ENCODE measurements around the gene CDK1. TPM values are rescaled to one million over a fixed set of nuclear protein-coding genes. Genes with fewer than 3 reads are reported as not detected.

Gene CDK1
- 337 and 365 TPM in 2 replicates for total RNA-seq (2014; rRNA removed; shearing (Covaris generic))

- peak; percentile 98 for DNase-seq (ENCODE audit: low spot score)
- in situ Hi-C loops (cut with HindIII; ENCODE audit: low sequenced_read_pairs) = loop anchor here (25.0 kb wide), 1 partner anchor 341 kb away; no protein-coding TSS in a partner anchor
Observed at GRCh38 chr10:60778214-60778970, at the start of gene CDK1. TSS of gene CDK1 (plus strand) at chr10:60778478. CDS start at chr10:60780166, 1,688 bp downstream.

DNA sequence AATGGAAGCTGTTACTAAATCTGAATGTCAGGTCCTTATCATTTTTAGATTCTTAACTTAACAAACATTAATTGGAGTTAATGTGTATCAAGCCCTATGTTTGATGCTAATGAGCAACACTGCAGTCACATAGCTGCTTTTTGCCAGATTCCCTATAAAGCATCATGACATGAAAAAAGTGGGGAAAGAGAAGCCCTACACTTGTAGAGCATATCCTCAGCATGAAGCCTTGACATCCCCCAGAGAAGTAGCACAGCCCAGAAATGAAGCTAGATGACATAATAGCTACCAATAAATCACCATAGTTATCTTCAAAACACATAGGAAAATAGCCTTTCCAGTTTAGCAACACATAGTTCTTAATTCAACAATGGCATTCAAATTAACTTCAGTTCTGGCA lies 49.2 kb upstream of the CDK1 start:
- no peak for DNase-seq (ENCODE audit: low spot score)
- in situ Hi-C loops (cut with HindIII; ENCODE audit: low sequenced_read_pairs) = no loop called here

GRCh38 chr10:60731134-60731885 lies 47.0 kb upstream of the CDK1 start:
- in situ Hi-C loops (cut with HindIII; ENCODE audit: low sequenced_read_pairs) = no loop called here
- DNase-seq (ENCODE audit: low spot score) = no peak

- no peak for DNase-seq (ENCODE audit: low spot score)
- in situ Hi-C loops (cut with HindIII; ENCODE audit: low sequenced_read_pairs) = no loop called here
Observed at GRCh38 chr10:60732198-60732806, 46.0 kb upstream of the CDK1 start.

GRCh38 chr10:60732807-60733516 lies 45.3 kb upstream of the CDK1 start:
- in situ Hi-C loops (cut with HindIII; ENCODE audit: low sequenced_read_pairs) = no loop called here
- DNase-seq (ENCODE audit: low spot score) = no peak

- in situ Hi-C loops (cut with HindIII; ENCODE audit: low sequenced_read_pairs) = no loop called here
- no peak for DNase-seq (ENCODE audit: low spot score)
Observed at GRCh38 chr10:60733517-60733822, 44.8 kb upstream of the CDK1 start.

DNA sequence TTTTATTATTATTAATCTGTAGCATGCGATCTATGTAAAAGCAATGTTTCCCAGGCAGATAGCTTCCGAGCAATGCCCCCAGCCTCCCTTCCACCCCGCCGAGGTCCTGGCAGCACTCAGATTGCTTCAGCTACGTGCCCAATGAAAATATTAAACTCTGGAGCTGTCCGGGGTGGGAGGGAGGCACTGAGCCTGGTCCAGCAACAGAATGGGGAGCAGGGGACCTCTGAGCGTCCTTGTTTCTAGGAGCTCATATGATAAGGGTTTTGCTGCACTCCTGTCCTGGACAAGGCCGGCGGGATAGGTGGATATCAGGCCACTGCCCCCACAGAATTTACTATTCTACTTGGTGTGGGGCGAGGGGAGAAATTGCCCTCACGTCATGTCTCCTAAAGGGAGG lies 44.5 kb upstream of the CDK1 start:
- in situ Hi-C loops (cut with HindIII; ENCODE audit: low sequenced_read_pairs) = no loop called here
- DNase-seq (ENCODE audit: low spot score) = no peak

DNA sequence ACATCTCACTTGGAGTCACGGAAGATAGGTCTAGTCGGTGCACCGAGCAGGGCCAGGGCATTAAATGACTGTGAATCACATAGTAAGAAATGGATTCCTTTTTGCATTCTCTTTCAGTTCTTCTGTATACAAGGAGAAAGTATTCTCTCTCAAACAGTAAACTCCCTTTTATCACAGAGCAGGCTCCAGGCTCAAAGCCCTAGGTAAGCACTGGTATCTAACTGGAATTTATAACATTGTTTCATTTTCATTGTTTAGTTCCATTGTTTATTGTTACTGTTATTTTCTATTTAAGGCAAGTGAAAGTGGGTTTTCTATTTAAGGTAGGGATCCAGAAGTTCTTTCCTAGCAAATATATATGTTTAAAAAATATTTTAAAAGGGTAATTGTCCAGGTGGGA lies 44.1 kb upstream of the CDK1 start:
- in situ Hi-C loops (cut with HindIII; ENCODE audit: low sequenced_read_pairs) = no loop called here
- DNase-seq (ENCODE audit: low spot score) = no peak

- in situ Hi-C loops (cut with HindIII; ENCODE audit: low sequenced_read_pairs) = no loop called here
- no peak for DNase-seq (ENCODE audit: low spot score)
Observed at GRCh38 chr10:60735244-60735643, 43.0 kb upstream of the CDK1 start.

GRCh38 chr10:60737242-60737641 lies 41.0 kb upstream of the CDK1 start:
- in situ Hi-C loops (cut with HindIII; ENCODE audit: low sequenced_read_pairs) = no loop called here

GRCh38 chr10:60739558-60739957 lies 38.7 kb upstream of the CDK1 start:
- no peak for DNase-seq (ENCODE audit: low spot score)
- in situ Hi-C loops (cut with HindIII; ENCODE audit: low sequenced_read_pairs) = no loop called here

More at GRCh38 chr10:60737242-60737641, 41.0 kb upstream of the CDK1 start:
- no peak for DNase-seq (ENCODE audit: low spot score)

DNA sequence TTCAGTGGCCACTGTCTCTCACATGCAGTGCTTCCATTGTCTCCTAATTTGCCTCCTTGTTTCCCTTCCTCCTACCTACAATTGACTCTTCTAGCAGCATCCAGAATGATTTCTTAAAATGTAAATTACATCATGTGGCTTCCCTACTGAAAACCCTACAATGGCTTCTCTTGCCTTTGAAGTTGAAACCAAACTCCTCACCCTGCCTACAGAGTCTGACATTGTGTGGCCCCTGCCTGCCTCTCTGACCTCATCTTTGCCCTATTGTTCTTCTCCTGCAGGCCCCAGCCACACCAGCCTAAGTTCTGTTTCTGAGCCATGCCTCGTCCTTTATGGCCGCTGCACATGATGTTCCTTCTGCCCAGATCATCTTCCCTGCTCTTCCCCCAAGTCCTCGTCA lies 35.8 kb upstream of the CDK1 start:
- no peak for DNase-seq (ENCODE audit: low spot score)
- in situ Hi-C loops (cut with HindIII; ENCODE audit: low sequenced_read_pairs) = no loop called here

GRCh38 chr10:60747817-60748469 lies 30.3 kb upstream of the CDK1 start:
- in situ Hi-C loops (cut with HindIII; ENCODE audit: low sequenced_read_pairs) = no loop called here
- no peak for DNase-seq (ENCODE audit: low spot score)

DNA sequence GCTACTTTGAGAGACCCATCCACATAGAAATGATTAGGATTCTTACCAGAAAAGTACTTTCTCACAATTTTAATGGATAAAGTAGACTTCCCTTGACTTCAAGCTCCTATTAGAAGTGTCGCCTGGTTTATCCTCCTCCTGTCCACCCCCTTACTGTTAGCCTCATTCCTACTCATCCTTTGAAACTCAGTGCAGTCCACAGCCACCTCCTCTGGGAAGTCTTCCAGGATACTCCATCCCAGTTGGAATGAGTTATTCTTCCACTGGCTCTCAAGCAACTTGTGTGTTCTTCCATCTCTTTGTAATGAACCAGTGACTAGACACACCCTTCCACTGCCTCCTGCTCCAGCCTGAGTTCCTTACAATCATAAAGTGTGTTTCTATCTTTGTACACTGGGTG lies 25.1 kb upstream of the CDK1 start:
- in situ Hi-C loops (cut with HindIII; ENCODE audit: low sequenced_read_pairs) = no loop called here
- DNase-seq (ENCODE audit: low spot score) = no peak

- in situ Hi-C loops (cut with HindIII; ENCODE audit: low sequenced_read_pairs) = no loop called here
- no peak for DNase-seq (ENCODE audit: low spot score)
Observed at GRCh38 chr10:60753817-60754216, 24.5 kb upstream of the CDK1 start.

GRCh38 chr10:60757420-60757895 lies 20.8 kb upstream of the CDK1 start:
- in situ Hi-C loops (cut with HindIII; ENCODE audit: low sequenced_read_pairs) = no loop called here
- no peak for DNase-seq (ENCODE audit: low spot score)

- in situ Hi-C loops (cut with HindIII; ENCODE audit: low sequenced_read_pairs) = no loop called here
- no peak for DNase-seq (ENCODE audit: low spot score)
Observed at GRCh38 chr10:60759181-60759580, 19.1 kb upstream of the CDK1 start.

GRCh38 chr10:60760711-60761210 lies 17.5 kb upstream of the CDK1 start:
- in situ Hi-C loops (cut with HindIII; ENCODE audit: low sequenced_read_pairs) = no loop called here

GRCh38 chr10:60762554-60762953 lies 15.7 kb upstream of the CDK1 start:
- DNase-seq (ENCODE audit: low spot score) = no peak
- in situ Hi-C loops (cut with HindIII; ENCODE audit: low sequenced_read_pairs) = no loop called here

More at GRCh38 chr10:60760711-60761210, 17.5 kb upstream of the CDK1 start:
- no peak for DNase-seq (ENCODE audit: low spot score)
